GM18517 (cell line): ENCODE results near the gene EPB42.
"Not testable (repeated sequence)": the region's sequence is repeated elsewhere in the genome, so short reads cannot be mapped to it uniquely, and the experiment has no call there.

Experiments
- ATAC-seq: cut with Tn5 transposase; IDR thresholded peaks from one replicate; pipeline ENCODE4 v1.9.1; 2021; ENCODE audit warnings: mild to moderate bottlenecking, moderate library complexity; ENCODE audit not compliant: unreplicated experiment

The EPB42 gene

DNA sequence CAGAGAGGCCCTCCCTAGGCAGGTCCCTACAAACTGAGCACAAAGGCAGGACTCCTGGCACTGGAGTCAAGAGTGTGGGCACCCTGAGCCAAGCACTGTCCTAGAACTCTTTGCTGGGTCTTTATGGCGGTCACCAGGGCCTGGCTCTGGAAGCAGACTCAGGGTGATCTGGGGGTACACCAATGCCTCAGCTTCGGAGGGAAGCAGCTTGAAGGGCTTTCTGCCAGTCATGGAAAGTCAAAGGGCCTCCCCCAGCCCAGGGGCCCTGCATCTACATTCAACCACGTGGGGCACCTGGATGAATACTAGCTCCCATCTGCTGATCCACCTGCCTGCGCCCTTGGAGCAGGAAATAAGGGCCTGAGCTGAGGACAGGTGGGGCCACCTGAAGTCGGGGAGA is 7.4 kb downstream of the EPB42 start:
- no peak for ATAC-seq

DNA sequence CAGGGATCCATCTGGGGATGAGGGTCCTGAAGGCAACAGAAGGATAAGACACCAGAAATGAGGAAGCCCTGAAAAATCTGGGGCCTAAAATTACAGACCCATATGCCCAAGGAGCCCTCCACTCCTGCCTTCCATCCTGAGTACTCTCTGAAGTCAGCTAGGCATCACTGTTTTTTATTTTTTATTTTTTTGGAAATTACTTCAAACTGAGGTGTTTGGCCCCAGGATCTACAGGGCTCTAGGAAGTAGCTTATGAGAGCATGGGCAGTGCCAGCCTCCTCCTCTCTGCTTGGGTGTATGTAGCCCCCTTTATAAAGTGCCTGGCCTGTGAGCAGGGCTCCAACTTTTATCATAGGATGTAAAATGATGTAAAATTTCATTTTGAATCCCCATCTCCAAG is 7.9 kb downstream of the EPB42 start:
- no peak for ATAC-seq

DNA sequence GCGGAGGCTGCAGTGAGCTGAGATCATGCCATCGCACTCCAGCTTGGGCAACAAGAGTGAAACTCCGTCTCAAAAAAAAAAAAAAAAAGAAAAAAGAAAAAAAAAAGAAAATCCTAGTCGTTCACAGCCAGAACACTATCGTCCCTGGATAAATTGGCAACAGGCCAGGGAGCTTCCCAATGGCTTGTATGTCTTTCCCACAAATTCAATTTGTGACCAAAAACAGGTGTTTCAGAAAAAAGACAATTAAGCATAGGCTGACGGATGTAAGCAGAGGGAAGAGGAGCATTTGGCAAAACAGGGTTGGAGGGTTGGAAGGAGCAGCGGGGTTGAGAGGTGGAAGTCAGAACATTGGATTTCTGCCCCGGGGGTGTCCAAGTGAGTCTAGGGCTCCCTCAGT is 8.5 kb downstream of the EPB42 start:
- no peak for ATAC-seq

DNA sequence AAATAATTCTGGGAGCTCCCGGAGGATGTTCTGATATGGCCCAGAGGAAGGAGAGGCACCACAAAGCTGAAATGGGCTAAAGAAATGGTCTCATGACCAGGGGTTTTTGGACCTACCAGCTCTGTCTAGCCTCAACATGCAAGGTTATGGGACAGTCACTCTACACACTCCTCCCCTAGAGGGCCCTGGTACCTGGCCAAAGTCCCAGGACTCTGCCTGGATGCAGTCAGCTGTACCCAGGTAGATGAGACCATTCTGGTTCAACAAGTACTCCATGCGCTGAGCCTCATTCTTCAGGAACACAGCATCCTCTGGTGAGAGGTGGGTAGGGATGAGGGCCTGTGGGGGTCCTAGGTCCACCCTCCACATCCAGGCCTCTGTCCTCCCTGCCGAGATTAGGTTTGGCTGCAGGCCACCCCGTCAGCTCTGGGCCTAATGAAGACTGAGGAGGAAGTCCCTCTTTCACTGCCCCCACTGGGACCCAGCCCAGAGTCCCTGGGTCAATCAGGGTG is 9.5 kb downstream of the EPB42 start:
- ATAC-seq: no peak

DNA sequence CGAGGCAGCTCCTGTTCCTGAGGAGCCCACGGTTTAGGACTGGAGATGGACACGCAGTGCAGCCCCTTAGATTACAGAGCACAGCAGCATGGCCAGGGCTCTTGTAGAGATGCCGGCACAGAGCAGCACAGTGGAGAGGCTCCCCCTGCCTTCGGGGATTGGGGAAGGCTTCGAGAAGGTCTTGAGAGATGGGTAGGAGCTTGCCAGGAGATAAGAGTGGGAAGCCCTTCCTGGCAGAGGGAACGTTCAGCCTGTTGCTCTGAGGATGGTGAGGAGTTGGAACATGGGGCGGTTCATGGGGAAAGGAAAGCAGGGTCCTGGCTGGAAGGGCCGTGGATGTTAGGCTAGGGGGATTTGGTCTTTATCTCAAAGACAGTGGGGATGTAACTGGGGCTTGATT is 10.0 kb downstream of the EPB42 start:
- no peak for ATAC-seq

DNA sequence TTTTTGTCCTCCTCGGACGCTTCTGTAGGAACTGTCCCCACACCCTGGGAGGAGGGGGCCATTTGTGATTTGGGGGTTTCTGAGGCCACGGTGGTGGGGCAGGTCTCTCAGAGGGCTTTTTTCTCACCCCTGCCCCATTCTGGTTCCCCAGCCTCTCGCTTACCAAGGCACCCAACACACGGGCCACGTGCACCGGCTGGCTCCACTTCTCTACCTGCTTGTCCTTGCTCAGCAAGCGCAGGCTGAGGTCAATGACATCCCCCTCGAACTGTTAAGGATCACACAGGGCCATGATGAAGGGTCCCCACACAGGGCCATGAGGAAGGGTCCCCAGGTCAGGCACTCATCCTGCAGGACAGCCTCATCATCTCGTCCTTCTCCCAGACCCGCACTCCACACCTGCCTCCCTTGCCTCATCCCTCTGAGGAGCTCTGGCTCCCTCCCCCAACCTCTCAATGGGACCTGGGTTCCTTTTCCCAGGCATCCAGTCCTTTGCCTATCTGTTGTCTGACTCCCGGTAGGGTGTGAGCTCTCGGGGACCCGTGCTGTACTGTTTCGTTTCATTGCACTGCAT is 10.6 kb downstream of the EPB42 start:
- ATAC-seq: no peak

DNA sequence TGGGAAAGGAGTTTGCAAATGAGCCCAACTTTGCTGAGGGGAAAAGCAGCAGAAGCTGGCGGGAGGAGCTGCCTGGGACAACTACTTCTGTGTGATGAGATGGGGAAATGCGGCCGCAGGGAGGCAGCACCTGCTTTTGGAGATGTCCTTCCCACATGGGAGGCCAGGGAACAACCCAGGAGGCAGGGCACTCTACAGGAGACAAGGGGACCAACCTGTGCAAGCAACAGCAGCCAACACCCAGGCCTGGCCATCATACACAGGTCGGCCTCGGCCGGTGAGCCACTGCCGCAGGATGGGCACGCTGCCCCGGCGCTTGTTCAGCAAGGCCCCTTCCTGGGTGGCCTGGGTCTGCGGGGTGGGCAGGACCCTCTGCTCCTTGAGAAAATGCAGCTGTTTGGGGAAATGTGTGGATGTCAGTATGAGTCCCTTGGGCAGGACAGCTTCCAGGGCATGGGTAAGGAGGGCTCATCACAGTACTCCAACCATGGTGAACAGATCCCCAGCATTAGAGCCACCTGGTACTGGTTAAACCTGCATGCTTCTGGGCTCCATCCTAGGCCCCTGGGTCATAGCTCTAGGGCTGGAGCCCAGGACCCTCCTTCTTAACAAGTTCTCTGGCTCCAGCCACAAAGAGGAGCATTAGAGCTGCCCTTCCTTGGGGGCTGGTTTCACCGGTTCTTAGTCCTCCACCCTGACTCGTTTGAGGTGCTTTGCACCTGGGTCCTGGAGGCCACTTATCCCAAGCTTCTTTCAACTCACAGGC is 11.6 kb downstream of the EPB42 start:
- no peak for ATAC-seq

DNA sequence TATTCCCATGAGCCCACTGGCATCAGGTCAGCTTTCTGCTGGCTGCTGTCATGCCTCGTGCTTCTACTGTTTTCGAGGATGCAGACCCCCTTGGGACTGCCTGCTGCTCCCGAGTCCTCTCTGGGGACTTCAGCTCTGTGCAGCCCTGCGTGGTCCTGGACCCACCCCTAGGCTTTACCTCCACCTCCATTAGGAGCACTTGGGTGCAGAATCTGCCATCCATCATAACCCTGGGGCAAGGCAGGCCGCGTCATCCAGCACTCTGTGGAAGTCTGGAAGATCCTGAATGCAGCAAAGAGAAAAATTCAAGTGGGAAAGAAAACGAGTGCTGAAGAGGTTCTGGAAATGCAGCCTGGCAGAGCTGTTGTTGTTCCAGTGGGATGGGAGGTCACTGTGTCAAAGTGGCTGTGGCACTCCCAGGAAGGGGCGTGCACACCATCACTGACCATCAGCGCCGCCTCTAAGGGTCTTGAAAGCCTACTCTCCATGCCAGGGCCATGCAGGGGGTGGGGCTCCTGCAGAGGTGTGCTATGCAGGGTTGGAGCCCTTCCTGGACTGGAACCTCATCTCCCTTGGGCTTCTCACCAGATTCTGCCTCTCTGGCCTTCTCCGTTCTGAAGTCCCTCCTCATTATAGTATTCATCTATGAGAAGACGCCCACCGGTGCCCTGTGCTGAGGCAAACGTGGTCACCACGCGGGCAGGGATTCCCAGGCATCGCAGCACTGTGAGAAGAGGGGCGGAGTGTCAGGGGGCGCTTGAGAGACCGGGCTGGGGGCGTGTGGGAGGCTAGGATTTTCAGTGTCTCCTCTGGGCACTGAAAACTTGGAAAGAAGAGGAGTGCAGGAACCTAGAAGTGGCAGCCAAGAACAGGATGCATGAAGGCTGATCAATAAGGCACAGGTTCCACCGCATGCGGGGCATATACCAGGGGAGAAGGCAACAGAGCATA is 12.5 kb downstream of the EPB42 start:
- ATAC-seq: no peak

DNA sequence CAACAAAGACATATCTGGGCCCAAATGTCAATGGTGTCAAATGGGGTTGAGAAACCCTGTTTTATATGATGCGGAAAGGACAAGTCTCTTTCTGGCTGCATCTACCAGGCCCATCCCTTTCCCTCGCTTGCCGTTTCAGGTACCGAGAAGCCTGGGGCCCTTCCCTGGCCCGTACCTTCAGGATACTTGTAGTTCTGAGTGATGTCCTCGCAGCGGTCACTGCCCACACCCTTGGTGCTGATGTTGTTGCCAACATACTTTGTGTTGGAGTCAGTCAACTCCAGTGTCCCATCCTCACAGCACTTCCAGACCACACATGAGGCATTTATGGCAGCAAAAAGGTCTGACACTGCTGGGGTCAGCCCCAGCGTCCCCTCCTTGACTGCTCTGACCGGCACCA is 13.8 kb downstream of the EPB42 start:
- no peak for ATAC-seq

DNA sequence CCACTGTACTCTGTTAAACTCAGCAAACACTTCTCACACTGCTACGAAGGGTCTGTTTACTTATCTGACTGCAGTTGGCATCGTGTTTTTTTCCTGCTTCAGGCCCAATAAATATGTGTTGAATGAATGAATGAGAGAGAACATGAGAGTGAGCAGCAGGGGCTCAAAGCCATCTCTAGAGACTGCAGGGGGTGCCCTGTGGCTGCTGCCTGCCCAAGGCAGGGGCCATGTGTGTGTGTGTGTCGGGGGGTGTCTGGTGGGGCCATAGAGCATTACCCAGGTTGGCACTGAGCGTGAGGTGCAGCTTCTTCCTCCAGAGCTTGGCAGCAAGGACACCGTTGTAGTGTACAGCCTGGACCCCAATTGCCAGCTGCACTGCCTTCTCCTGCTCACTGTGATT is 14.8 kb downstream of the EPB42 start:
- ATAC-seq: no peak

DNA sequence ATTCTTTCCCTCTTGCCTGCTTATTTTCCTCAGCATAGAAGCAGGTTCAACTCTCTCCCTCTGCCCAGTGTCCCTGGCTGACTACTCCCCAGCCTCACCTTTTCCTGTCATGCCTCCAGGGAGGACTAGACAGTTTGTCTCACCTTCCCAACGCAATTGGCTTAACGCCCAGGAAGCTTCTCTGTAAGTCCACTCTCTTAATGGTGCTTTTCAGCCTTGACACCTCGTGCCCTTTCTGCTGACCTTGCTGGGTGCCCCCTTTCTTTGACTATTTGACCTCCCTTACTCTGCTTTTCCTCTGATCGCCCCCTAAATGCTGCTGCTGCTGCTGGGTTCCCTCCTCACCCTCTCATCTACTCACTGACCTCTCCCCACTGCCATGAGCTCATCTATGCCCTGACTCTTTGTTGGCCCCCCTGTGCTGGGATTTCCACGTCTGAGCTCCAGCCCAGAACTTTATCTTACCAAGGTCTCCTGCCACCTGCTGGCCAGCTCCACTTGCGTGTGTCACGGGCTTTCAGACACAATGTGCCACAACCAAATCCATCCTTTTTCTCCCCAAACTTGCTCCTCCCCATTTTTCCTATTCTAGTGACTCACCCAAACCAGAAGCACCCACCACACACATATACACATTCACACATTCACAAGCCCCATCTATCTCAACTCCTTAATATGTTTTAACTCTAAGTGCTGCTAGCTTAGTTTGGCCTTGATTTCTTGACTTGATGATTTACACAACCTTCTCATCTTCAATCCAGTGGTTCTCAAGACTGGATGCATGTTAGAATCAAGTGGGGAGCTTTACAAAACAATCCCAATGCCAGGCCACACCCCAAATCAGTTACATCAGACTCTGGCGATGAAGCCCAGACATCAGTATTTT is 16.6 kb downstream of the EPB42 start:
- ATAC-seq: no peak

DNA sequence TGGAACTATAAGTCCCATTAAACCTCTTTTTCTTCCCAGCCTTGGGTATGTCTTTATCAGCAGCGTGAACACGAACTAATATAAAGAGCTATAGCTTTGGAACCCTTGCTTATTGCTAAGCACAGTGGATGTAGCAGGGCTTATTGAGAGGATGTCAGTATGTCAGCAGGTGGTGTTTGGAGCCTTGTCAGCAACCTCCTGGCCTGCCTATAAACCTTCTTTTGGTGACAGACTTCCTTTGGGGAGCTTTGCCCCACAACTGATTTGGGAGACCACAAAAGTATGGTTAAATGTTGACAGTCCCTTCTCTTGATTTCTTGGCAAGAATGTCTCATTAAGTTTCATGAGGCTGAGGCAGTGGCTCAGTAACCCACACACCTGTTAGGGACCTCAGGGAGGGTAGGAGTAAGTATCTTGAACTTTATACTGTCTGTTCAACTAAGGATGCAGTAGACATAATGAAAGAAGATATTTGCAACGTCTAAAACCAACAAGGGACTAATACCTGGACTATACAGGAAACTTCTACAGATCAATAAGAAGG is 20.8 kb downstream of the EPB42 start:
- no peak for ATAC-seq

DNA sequence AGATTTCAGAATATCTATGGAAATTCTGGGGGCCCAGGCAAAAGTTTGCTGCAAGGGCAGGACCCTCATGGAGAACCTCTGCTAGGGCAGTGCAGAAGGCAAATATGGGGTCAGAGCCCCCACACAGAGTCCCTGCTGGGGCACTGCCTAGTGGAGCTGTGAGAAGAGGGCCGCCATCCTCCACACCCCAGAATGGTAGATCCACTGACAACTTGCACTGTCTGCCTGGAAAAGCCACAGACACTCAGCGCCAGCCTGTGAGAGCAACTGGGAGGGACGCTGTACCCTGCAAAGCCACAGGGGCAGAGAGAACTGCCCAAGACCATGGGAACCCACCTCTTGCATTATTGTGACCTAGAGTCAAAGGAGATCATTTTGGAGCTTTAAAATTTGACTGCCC is 21.8 kb downstream of the EPB42 start:
- no peak for ATAC-seq

DNA sequence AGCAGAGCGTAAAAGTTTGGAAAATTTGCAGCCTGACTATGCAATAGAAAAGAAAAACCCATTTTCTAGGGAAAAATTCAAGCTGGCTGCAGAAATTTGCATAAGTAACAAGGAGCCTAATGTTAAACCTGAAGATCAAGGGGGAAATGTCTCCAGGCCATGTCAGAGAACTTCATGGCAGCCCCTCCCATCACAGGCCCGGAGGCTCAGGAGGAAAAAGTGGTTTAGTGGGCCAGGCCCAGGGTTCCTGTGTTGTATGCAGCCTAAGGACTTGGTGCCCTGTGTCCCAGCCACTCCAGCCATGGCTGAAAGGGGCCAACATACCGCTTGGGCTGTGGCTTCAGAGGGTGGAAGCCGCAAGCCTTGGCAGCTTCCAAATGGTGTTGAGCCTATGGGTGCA is 22.3 kb downstream of the EPB42 start:
- ATAC-seq: not testable (repeated sequence)

DNA sequence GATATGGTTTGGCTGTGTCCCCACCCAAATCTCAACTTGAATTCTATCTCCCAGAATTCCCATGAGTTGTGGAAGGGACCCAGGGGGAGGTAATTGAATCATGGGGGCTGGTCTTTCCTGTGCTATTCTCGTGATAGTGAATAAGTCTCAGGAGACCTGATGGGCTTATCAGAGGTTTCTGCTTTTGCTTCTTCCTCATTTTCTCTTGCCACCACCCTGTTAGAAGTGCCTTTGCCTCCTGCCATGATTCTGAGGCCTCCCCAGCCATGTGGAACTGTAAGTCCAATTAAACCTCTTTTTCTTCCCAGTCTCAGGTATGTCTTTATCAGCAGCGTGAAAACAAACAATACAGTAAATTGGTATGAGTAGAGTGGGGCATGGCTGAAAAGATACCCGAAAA is 23.0 kb downstream of the EPB42 start:
- ATAC-seq: not testable (repeated sequence)

DNA sequence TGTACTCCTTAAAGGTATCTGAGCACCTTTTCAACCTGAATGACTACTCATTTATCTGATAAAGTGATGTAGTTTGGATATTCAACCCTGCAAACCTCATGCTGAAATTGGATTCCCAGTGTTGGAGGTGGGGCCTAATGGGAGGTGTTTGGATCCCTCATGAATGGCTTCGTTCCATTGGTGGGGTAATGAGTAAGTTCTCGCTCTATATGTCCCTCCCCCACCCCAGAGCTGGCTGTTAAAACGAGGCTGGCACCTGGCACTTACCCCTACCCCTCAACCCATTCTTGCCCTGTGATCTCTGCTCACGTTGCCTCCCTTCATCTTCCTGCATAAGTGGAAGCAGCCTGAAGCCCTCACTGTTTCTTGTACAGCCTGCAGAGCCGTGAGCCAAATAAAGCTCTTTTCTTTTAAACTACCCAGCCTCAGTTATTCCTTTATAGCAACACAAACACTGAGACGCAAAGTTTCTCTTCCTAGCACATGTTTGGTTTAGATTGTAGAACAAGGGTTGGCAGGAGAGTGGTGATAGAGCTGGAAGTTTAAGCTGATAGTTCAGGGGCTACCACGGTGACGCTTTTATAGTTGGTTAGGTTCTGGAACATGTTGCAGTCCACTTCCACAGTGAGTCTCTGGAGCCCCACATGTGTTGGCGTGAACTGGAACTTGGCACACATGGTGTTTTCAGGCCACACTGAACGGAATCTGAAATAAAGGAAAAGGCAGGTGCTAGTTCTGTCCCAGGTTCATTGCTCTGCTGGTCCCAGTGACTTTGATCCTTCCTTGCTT is 23.9 kb downstream of the EPB42 start:
- no peak for ATAC-seq

DNA sequence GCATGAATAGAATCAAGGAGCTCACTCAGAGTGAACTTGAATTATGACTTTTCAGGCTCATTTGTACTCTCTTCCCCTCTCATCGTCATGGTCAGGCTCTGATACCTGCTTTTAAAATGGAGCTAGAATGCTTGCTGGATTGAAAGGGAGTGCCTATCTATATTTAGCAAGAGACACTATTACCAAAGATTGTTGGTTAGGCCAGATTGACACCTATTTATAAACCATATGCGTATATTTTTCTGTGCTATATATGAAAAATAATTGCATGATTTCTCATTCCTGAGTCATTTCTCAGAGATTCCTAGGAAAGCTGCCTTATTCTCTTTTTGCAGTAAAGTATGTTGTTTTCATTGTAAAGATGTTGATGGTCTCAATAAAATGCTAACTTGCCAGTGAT is 26.0 kb downstream of the EPB42 start:
- ATAC-seq: no peak

DNA sequence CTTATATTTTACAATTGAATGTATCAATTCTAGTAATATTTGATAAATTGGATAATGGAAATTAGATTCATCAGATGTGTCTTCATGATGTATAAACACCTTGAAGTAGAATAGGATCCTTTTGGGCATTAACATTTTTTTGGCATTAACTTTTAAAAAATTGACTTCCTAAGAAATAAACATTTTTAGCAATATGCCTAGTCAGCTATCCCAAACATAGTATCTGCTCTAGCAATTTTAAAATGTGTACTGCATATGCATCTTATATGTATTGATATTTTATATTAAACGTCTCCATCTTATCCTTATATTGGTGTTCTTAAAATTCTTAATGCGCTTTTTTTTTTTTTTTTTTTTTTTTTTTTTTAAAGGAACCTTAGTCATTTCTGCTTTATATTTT is 27.1 kb downstream of the EPB42 start:
- ATAC-seq: no peak

DNA sequence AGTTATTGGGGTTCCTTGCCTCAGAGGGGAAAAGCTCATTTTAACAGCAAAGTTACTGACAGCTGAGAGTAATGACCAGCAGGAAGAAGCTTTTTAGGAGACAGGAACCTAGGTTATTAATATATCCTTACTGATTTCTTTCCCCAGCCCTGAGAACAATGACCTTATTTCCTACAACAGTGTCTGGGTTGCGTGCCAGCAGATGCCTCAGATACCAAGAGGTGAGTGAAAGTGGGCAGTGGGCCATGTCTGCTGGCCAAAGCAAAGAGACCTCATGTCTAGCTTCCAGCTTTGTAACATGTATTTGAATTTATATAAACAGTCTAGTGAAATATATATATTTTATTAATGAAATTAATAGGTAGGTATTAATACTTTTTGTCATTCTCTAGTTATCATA is 30.6 kb downstream of the EPB42 start:
- no peak for ATAC-seq

DNA sequence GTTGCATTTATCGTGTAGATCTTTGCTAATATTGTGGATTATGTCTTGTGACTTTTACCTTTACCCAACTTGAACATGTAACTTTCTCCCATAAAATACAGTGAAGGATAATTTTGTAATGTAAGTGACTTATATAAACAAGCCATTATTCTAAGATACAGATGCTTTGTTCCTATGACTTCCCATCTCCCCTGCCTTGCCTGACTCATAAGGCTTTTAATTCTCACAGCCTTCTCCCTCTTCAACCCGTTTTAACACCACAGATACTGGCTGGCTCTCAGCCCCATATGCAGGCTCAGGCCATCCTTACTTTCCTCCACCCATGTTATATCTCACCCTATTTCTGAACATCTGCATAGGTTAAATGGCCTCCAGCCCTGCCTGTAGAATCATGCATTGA is 31.5 kb downstream of the EPB42 start:
- no peak for ATAC-seq
